HEK293 (cell line): Measurements from ENCODE around the gene PRPF6.

Source experiments
- CTCF ChIP-seq: fragments of 450-650 bp; formaldehyde crosslinking; IDR thresholded peaks from 2 replicates; pipeline ENCODE4 v1.5.1; 2016; ENCODE audit warnings: missing biosample characterization, missing genetic modification characterization
- FEZF1 ChIP-seq: fragments of 450-650 bp; formaldehyde crosslinking; IDR thresholded peaks from 2 replicates; pipeline ENCODE4 v1.5.1; 2016; ENCODE audit warnings: missing biosample characterization, missing genetic modification characterization
- HOXD13 ChIP-seq: sonication (generic); formaldehyde crosslinking; IDR thresholded peaks from 2 replicates; pipeline ENCODE4 v1.8.0; 2022; ENCODE audit warnings: missing genetic modification reagents, borderline replicate concordance
- ZBTB8A ChIP-seq: fragments of 450-650 bp; formaldehyde crosslinking; IDR thresholded peaks from 2 replicates; pipeline ENCODE4 v1.5.1; 2016; ENCODE audit warnings: missing biosample characterization, missing genetic modification characterization
- ZNF138 ChIP-seq: fragments of 450-650 bp; formaldehyde crosslinking; IDR thresholded peaks from 2 replicates; pipeline ENCODE4 v1.5.1; 2016; ENCODE audit warnings: missing biosample characterization, missing genetic modification characterization, borderline replicate concordance
- ZNF423 ChIP-seq: fragments of 450-650 bp; formaldehyde crosslinking; IDR thresholded peaks from 2 replicates; pipeline ENCODE4 v1.5.1; 2016; ENCODE audit warnings: missing biosample characterization, missing genetic modification characterization
- ZNF561 ChIP-seq: fragments of 450-650 bp; IDR thresholded peaks from 2 replicates; pipeline ENCODE4 v1.5.1; 2018; ENCODE audit warnings: missing biosample characterization, missing genetic modification characterization, borderline replicate concordance
- ZNF704 ChIP-seq: fragments of 450-650 bp; formaldehyde crosslinking; IDR thresholded peaks from 2 replicates; pipeline ENCODE4 v1.5.1; 2016; ENCODE audit warnings: missing biosample characterization, missing genetic modification characterization

GRCh38 chr20:63957690-63958441 lies 23.1 kb upstream of the PRPF6 start:
- TF ChIP-seq ZNF704 (tag by site-specific recombination) (no peak), CTCF (no peak), HOXD13 (CRISPR knock-in tag) (no peak), ZNF561 (tag by site-specific recombination) (no peak), FEZF1 (tag by site-specific recombination) (no peak), ZNF423 (tag by site-specific recombination) (no peak; the same call in 1 of the 2 replicates), ZNF138 (tag by site-specific recombination) (no peak), ZBTB8A (tag by site-specific recombination) (no peak)
